Neutrophil (primary cell): ENCODE results near the gene GGACT.

Source experiments
- H3K27ac ChIP-seq: fragments of 200-600 bp; sonication (generic); 2 replicates; pipeline ENCODE4 v1.5.1; 2016; ENCODE audit warnings: mild to moderate bottlenecking, moderate library complexity
- H3K27me3 ChIP-seq: fragments of 200-600 bp; sonication (generic); 2 replicates; pipeline ENCODE4 v1.6.0; 2016; ENCODE audit warnings: mild to moderate bottlenecking
- H3K36me3 ChIP-seq: fragments of 200-600 bp; sonication (generic); 2 replicates; pipeline ENCODE4 v1.5.1; 2017
- H3K4me1 ChIP-seq, 2 experiments: fragments of 200-600 bp in 1 of 2; sonication (generic) in 1 of 2; 1 replicate in 1 of 2; 2 replicates in 1 of 2; pipeline versions ENCODE4 v1.5.1 to v1.6.1; 2013 to 2016; ENCODE audit warnings: low read depth in 1 of 2, low read length in 1 of 2, mild to moderate bottlenecking in 1 of 2, moderate library complexity in 1 of 2; ENCODE audit not compliant: control insufficient read depth in 1 of 2, insufficient read depth in 1 of 2
- H3K4me3 ChIP-seq, 2 experiments: fragments of 200-600 bp in 1 of 2; sonication (generic) in 1 of 2; 1 replicate in 1 of 2; 2 replicates in 1 of 2; pipeline ENCODE4 v1.5.1; 2013 to 2016; ENCODE audit warnings: low read depth in 1 of 2, low read length in 1 of 2, mild to moderate bottlenecking in 1 of 2, moderate library complexity in 1 of 2
- H3K9me3 ChIP-seq: fragments of 200-600 bp; sonication (generic); 2 replicates; pipeline ENCODE4 v1.5.1; 2016
- CTCF ChIP-seq: fragments of 200-600 bp; sonication (generic); IDR thresholded peaks from 2 replicates; pipeline ENCODE4 v1.5.1; 2016; ENCODE audit warnings: antibody characterized with exemption

The GGACT gene

DNA sequence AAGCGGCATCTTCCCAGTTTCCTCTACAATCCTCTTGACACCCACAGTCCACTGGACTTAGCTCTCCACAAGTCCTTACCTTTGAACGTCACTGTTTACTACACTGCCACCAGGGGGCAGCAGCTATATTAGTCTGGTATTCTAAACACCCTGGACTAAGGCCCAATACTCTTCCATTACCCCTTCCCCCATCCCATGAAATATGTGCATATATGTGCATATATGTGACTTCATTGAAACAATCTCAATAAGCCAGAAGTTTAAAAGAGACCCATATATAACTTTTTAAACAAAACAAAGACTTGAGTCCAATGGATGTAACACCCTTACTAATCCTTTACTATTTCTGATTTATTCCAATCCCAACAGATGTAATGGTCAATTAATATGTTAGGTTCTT lies 15.5 kb downstream of the GGACT start:
- Histone ChIP-seq H3K4me3 (no peak overlapping the region), H3K27me3 (no peaks in the 10 kb centered on the region), H3K9me3 (no peaks in the 10 kb centered on the region), H3K4me1 (no peaks in the 10 kb centered on the region), H3K27ac (no peak overlapping the region), H3K36me3 (no peaks in the 10 kb centered on the region)
- peak; percentile 60 for TF ChIP-seq CTCF

DNA sequence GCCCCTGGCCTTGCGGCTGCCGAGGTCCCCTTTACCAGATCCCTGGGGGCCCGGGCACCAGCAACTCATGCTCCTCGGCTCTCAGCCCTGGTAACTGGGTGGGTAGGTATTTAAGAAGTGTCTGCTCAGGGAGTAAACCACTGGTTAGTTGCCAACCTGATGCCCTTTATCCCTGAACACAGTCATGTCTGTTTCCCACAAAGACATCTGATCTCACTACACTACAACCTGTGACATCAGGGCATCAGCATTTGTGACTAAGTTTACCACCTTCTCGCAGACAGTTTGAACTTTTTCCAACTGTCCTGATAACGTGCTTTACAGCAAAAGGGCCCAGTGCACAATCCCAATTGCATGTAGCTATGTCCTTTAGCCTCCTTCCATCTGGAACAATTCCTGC lies 22.0 kb downstream of the GGACT start:
- Histone ChIP-seq H3K4me1 (no peaks in the 10 kb centered on the region), H3K9me3 (no peaks in the 10 kb centered on the region), H3K27ac (no peak overlapping the region), H3K36me3 (no peaks in the 10 kb centered on the region), H3K4me3 (no peak overlapping the region), H3K27me3 (no peaks in the 10 kb centered on the region)
- no peak for TF ChIP-seq CTCF

GRCh38 chr13:100565286-100565685 lies 23.3 kb downstream of the GGACT start:
- H3K36me3 ChIP-seq: no peaks in the 10 kb centered on the region
- H3K27ac ChIP-seq: no peak overlapping the region
- TF ChIP-seq CTCF: no peak
- H3K9me3 ChIP-seq: no peaks in the 10 kb centered on the region
- H3K4me3 ChIP-seq: no peak overlapping the region
- no peaks in the 10 kb centered on the region for H3K27me3 ChIP-seq
- H3K4me1 ChIP-seq: no peaks in the 10 kb centered on the region

DNA sequence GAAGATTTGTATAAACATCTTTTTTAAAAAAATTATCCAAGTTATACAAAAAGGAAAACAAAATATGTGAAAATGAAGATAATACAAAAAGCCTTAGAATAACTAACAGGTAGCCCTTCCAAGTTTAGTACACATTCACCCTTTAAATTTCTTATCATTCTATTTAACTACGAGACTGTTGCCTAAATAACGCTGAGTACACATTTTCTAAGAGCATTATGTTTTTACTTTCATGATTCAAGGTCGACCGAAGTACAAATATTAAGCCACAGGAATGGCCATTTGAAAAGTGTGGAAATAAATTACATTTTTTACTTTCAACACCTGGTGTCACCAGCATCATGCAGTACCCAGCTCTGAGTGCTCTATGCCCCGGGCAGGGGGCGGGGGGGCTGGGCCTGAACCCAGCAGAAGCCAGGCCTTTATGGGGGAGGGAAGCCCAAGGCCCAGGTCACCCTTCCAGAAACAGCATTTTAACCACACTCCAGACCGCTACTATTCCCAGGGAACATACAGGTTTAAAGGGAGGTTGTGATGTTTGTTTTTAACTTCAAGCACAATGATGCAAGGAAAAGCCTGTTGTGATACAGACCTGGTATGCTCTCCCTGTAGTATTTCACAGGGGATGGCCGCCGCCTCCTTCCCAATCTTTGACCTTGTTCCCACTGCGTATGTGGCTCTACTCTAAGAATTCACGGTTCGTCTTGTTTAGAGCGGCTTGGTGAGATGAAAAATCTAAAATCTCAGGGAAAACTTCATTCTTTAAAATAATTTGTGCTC lies 24.0 kb downstream of the GGACT start:
- Histone ChIP-seq H3K4me1 (no peaks in the 10 kb centered on the region), H3K36me3 (no peaks in the 10 kb centered on the region), H3K27ac (no peak overlapping the region), H3K9me3 (no peaks in the 10 kb centered on the region), H3K4me3 (no peak overlapping the region), H3K27me3 (no peaks in the 10 kb centered on the region)
- no peak for TF ChIP-seq CTCF

DNA sequence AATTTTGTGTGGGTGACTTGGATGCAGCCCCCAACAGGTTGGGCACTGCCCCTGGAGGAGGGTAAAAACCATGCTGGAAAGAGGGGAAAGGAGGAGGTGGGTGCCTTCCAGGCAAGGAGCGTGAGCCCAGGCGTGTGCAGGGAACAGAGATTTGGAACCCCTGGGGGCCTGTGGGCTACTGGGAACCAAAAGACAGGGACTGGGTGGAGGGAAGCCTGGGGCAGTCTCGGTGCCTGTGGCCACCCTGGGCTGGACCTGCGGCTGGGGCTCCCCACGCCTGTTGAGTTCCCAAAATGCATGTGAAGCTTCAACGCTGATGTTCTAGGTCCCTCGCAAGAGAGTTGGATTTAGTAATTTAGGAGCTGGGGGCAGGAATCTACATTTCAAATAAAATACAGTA lies 24.8 kb downstream of the GGACT start:
- no peaks in the 10 kb centered on the region for H3K4me1 ChIP-seq
- TF ChIP-seq CTCF: no peak
- H3K4me3 ChIP-seq: no peak overlapping the region
- no peaks in the 10 kb centered on the region for H3K36me3 ChIP-seq
- H3K9me3 ChIP-seq: no peaks in the 10 kb centered on the region
- H3K27ac ChIP-seq: no peak overlapping the region
- no peaks in the 10 kb centered on the region for H3K27me3 ChIP-seq
